Body of pancreas (tissue), 4 donors: ENCODE measurements around the gene PKP1. TPM values are rescaled to one million over a fixed set of nuclear protein-coding genes. Genes with fewer than 3 reads are reported as not detected.

ENCODE experiments used
- ATAC-seq: fragments of 150-250 bp; one replicate; pipeline ENCODE4 v1.9.1; 2016
- DNase-seq, 4 donors: peaks; one replicate each; pipeline ENCODE4 v3.0.0-alpha.2; 2019
- H3K27ac ChIP-seq, 4 donors: fragments of 200-600 bp; sonication (generic); 1 replicate in 3 of 4; 2 replicates in 1 of 4; pipeline versions ENCODE4 v1.5.1 to v1.6.1; 2016 to 2019; ENCODE audit warnings: mild to moderate bottlenecking in 1 of 4, mixed read lengths in 1 of 4, moderate library complexity in 1 of 4
- H3K27me3 ChIP-seq, 2 donors: fragments of 200-600 bp; sonication (generic); one replicate each; pipeline ENCODE4 v1.6.0; 2016; ENCODE audit warnings: mild to moderate bottlenecking in 1 of 2
- H3K36me3 ChIP-seq, 2 donors: fragments of 200-600 bp; sonication (generic); replicated peaks in 1 of 2; 2 replicates each; pipeline ENCODE4 v1.5.1; 2016; ENCODE audit warnings: low read depth in 2 of 2; ENCODE audit not compliant: insufficient read depth in 1 of 2
- H3K4me1 ChIP-seq: fragments of 200-600 bp; sonication (generic); one replicate; pipeline ENCODE4 v1.6.0; 2016
- H3K4me3 ChIP-seq, 2 donors: fragments of 200-600 bp; sonication (generic); 1 replicate in 1 of 2; 2 replicates in 1 of 2; pipeline ENCODE4 v1.5.1; 2016 to 2019
- H3K9me3 ChIP-seq, 3 donors: fragments of 200-600 bp; sonication (generic); 1 replicate in 2 of 3; 2 replicates in 1 of 3; pipeline ENCODE4 v1.5.1; 2016
- POLR2A ChIP-seq, 3 donors: fragments of 450-650 bp; IDR thresholded peaks; one replicate each; pipeline ENCODE4 v1.6.1; 2016; ENCODE audit warnings: antibody characterized with exemption in 3 of 3, mild to moderate bottlenecking in 2 of 3
- WGBS, 2 donors: methylation state at CpG; one replicate each; pipeline ENCODE4 v1.1.5; 2017; 5-methylcytosine and 5-hydroxymethylcytosine counted together
- intact Hi-C: fragments of 100-400 bp; cut with DNase I; formaldehyde crosslinking; loops from one replicate; pipeline ENCODE4 v1.15.1; 2023
- total RNA-seq, 2 donors: library from RNA; depleted of rRNA; stranded (reverse); fragments of >200 nt; gene quantifications; one replicate each; pipeline ENCODE4 v1.1.0, GENCODE V29; 2016
- TF ChIP-seq, protein P1 (sequence below), 7 experiments: fragments of 450-650 bp in 4 of 7; fragments of 200-600 bp in 3 of 7; sonication (generic) in 3 of 7; IDR thresholded peaks; one replicate each; pipeline ENCODE4 v1.5.1; 2016 to 2019; ENCODE audit warnings: antibody characterized with exemption in 7 of 7

Gene PKP1
- total RNA-seq, 2 donors from 2014 or later = 0.33 TPM; not detected in 1

DNA sequence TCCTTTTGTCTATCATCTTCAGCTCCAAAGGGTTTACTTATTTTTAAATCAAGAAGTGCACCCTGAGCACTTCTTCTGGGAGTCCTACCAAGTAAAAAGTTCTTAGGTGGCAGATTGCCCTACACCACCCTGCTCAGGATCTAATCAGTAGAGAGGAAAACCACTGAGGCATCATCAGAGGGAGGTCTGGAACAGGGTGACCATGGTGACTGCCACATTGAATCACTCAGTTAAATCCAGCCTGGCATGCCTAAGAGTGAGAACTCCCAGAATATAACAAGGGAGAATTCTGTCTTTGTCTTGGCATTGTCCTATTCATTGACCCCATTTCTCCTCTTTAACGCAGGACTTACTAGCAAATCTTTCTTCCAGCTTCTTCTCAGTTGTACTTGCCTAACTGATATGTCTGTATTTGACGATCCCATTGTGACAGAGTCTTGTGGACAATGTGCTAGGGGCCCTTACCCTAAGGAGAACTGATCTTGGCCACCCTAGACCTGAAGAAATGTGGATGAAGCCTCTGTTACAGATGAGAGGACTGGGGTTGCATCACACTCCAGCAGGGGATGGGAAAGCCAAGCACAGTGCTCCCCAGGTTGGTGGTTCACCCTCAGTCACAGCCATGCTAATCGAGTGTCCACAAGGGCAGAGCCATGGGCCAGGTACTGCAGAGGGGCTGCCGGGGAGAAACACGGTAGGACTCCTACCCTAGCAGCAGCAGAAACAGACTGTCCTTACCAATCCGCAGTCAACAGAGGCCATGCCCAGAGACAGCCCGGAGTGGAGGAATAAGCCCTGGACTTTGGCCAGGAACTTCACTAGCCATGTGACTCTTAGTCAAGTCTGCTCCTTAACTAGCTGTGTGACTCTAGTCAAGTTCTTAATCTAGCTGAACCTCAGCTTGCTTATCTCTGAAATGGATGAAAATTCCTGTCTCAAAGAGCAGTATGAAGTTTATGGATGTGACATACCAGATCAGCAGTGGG, 15.4 kb downstream of the PKP1 start:
- Histone ChIP-seq H3K36me3 (no peaks in the 10 kb centered on the region), H3K27ac (no peak overlapping the region), H3K4me3 (no peak overlapping the region), H3K27me3 (no peaks in the 10 kb centered on the region), H3K4me1 (no peaks in the 10 kb centered on the region), H3K9me3 (no peaks in the 10 kb centered on the region)
- TF ChIP-seq, protein P1, sequence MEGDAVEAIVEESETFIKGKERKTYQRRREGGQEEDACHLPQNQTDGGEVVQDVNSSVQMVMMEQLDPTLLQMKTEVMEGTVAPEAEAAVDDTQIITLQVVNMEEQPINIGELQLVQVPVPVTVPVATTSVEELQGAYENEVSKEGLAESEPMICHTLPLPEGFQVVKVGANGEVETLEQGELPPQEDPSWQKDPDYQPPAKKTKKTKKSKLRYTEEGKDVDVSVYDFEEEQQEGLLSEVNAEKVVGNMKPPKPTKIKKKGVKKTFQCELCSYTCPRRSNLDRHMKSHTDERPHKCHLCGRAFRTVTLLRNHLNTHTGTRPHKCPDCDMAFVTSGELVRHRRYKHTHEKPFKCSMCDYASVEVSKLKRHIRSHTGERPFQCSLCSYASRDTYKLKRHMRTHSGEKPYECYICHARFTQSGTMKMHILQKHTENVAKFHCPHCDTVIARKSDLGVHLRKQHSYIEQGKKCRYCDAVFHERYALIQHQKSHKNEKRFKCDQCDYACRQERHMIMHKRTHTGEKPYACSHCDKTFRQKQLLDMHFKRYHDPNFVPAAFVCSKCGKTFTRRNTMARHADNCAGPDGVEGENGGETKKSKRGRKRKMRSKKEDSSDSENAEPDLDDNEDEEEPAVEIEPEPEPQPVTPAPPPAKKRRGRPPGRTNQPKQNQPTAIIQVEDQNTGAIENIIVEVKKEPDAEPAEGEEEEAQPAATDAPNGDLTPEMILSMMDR (IDR thresholded peaks at IDR 0.05) = no peak
- no peak for TF ChIP-seq POLR2A (IDR thresholded peaks at IDR 0.05)
- intact Hi-C loops = no loop called here
- DNase-seq (no peak), ATAC-seq (no peak)
- 79 to 82% methylated on average over 5 to 7 of the region's 7 CpGs for WGBS, 2 donors

DNA sequence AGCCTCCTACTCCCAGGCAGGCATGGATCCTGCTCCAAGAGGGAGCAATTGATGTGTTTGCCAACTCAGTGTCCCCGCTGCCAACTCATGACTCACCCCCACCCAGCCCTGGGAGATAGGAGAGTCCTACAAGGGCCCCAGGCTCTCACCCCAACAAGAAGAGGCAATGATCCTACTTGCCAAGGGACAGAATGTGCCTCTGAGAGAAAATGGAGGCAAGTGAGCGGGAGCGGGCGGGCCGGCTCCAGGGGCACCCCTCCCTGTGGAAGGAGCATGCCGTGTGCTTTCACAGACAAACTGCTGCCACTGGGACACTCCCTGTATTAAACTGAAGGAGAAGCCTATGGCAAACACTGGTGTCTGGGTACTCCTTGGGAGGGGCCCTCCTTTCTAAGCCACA, 16.7 kb downstream of the PKP1 start:
- intact Hi-C loops = no loop called here
- Histone ChIP-seq H3K9me3 (no peaks in the 10 kb centered on the region), H3K4me3 (no peak overlapping the region), H3K4me1 (no peaks in the 10 kb centered on the region), H3K27ac (no peak overlapping the region), H3K36me3 (no peaks in the 10 kb centered on the region), H3K27me3 (no peaks in the 10 kb centered on the region)
- DNase-seq (peak; percentile 16 to 71 (median 26)), ATAC-seq (no peak)
- 79 to 83% methylated on average over 6 of the region's 6 CpGs for WGBS, 2 donors
- TF ChIP-seq, protein P1 (IDR thresholded peaks at IDR 0.05) = no peak
- no peak for TF ChIP-seq POLR2A (IDR thresholded peaks at IDR 0.05)

DNA sequence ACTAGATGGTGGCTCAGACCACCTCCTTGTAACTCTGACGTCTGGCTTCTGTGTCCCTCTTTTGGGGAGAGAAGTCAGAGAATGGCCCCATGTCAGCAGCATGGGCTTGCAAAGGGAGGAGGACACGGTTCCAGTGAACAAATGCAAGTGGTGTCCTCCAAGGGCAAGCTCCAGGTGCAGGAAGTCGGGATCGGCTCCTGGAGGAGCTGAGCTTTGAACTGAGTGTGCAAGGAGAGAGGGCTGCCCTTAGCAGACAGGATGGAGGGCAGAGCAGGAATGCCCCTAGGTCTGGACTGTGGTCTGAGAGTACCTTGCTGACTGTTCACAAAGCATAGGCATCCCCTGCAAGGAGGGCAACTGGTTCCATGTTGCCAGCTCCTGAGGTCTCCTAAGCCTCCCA, 17.3 kb downstream of the PKP1 start:
- intact Hi-C loops = no loop called here
- DNase-seq = no peak
- no peaks in the 10 kb centered on the region for H3K4me1 ChIP-seq
- ATAC-seq = no peak
- TF ChIP-seq, protein P1 (IDR thresholded peaks at IDR 0.05) = no peak
- no peak for TF ChIP-seq POLR2A (IDR thresholded peaks at IDR 0.05)
- no peak overlapping the region for H3K4me3 ChIP-seq
- H3K36me3 ChIP-seq = no peaks in the 10 kb centered on the region
- H3K27ac ChIP-seq = no peak overlapping the region
- 39 to 53% methylated on average over 4 of the region's 4 CpGs for WGBS, 2 donors
- no peaks in the 10 kb centered on the region for H3K9me3 ChIP-seq
- H3K27me3 ChIP-seq = no peaks in the 10 kb centered on the region

GRCh38 chr1:201302163-201303152, 19.2 kb downstream of the PKP1 start:
- Histone ChIP-seq H3K9me3 (no peaks in the 10 kb centered on the region), H3K4me3 (no peak overlapping the region), H3K27me3 (no peaks in the 10 kb centered on the region), H3K36me3 (no peaks in the 10 kb centered on the region), H3K4me1 (no peaks in the 10 kb centered on the region), H3K27ac (no peak overlapping the region)
- TF ChIP-seq, protein P1 (IDR thresholded peaks at IDR 0.05) = no peak
- no peak for TF ChIP-seq POLR2A (IDR thresholded peaks at IDR 0.05)
- intact Hi-C loops = no loop called here
- no peak for ATAC-seq
- 71 to 77% methylated on average over 20 of the region's 20 CpGs for WGBS, 2 donors
- no peak for DNase-seq
